GM23338 (cell line): ENCODE data around the gene PDE6H. TPM values are rescaled to one million over a fixed set of nuclear protein-coding genes. Genes with fewer than 3 reads are reported as not detected.

Experiments used
- ATAC-seq: fragments of 200-7000 bp; cut with Tn5 transposase; 3 replicates; pipeline ENCODE4 v1.9.1; 2020
- DNase-seq: peaks from one replicate; pipeline ENCODE4 v3.0.0-alpha.2; 2015; ENCODE audit warnings: low spot score
- H2AFZ ChIP-seq: fragments of 200-600 bp; sonication (generic); 2 replicates; pipeline ENCODE4 v1.8.0; 2016; ENCODE audit warnings: antibody characterized with exemption, mild to moderate bottlenecking, moderate library complexity
- H3F3A ChIP-seq: fragments of 200-600 bp; sonication (generic); replicated peaks from 2 replicates; pipeline ENCODE4 v1.8.0; 2017; ENCODE audit warnings: antibody characterized with exemption, mixed run types, low read depth
- H3K27ac ChIP-seq: fragments of 200-600 bp; sonication (generic); 2 replicates; pipeline ENCODE4 v1.6.1; 2016; ENCODE audit warnings: low read depth
- H3K27me3 ChIP-seq: fragments of 200-600 bp; sonication (generic); 2 replicates; pipeline ENCODE4 v1.8.0; 2016; ENCODE audit warnings: mild to moderate bottlenecking, mixed run types, moderate library complexity; ENCODE audit not compliant: insufficient read depth
- H3K36me3 ChIP-seq: fragments of 200-600 bp; sonication (generic); 2 replicates; pipeline ENCODE4 v1.8.0; 2016; ENCODE audit warnings: mild to moderate bottlenecking; ENCODE audit not compliant: insufficient read depth
- H3K4me1 ChIP-seq: fragments of 200-600 bp; sonication (generic); 2 replicates; pipeline ENCODE4 v1.8.0; 2016; ENCODE audit warnings: mild to moderate bottlenecking, moderate library complexity; ENCODE audit not compliant: insufficient read depth
- H3K4me2 ChIP-seq: fragments of 200-600 bp; sonication (generic); 2 replicates; pipeline ENCODE4 v1.7.1; 2017; ENCODE audit warnings: mixed run types
- H3K4me3 ChIP-seq: fragments of 200-600 bp; sonication (generic); 2 replicates; pipeline ENCODE4 v1.6.1; 2016; ENCODE audit warnings: mixed run types
- H3K79me2 ChIP-seq: fragments of 200-600 bp; sonication (generic); replicated peaks from 2 replicates; pipeline ENCODE4 v1.8.0; 2017; ENCODE audit warnings: mild to moderate bottlenecking; ENCODE audit not compliant: insufficient read depth
- H3K9me2 ChIP-seq: fragments of 200-600 bp; sonication (generic); 2 replicates; pipeline ENCODE4 v1.8.0; 2017; ENCODE audit not compliant: insufficient read depth
- H4K20me1 ChIP-seq: fragments of 200-600 bp; sonication (generic); replicated peaks from 2 replicates; pipeline ENCODE4 v1.8.0; 2017; ENCODE audit warnings: mild to moderate bottlenecking; ENCODE audit not compliant: insufficient read depth
- H3K27ac Mint-ChIP-seq: 2 replicates; pipeline ENCODE4 v1.8.0; 2020; ENCODE audit warnings: inconsistent platforms, mild to moderate bottlenecking, moderate library complexity, mixed read lengths
- H3K27me3 Mint-ChIP-seq: 3 replicates; pipeline ENCODE4 v1.8.0; 2022; ENCODE audit warnings: low read depth, mild to moderate bottlenecking, moderate library complexity, mixed read lengths, inconsistent platforms; ENCODE audit not compliant: insufficient read depth, poor library complexity
- H3K36me3 Mint-ChIP-seq: 3 replicates; pipeline ENCODE4 v1.8.0; 2021; ENCODE audit warnings: low read depth, mild to moderate bottlenecking, inconsistent platforms, moderate library complexity, mixed read lengths
- H3K4me1 Mint-ChIP-seq: 3 replicates; pipeline ENCODE4 v1.8.0; 2020; ENCODE audit warnings: mild to moderate bottlenecking, inconsistent platforms, mixed read lengths
- H3K4me3 Mint-ChIP-seq: 3 replicates; pipeline ENCODE4 v1.8.0; 2021; ENCODE audit warnings: moderate library complexity, mild to moderate bottlenecking, inconsistent platforms, mixed read lengths
- H3K9me3 Mint-ChIP-seq: 3 replicates; pipeline ENCODE4 v1.8.0; 2020; ENCODE audit warnings: moderate library complexity, mild to moderate bottlenecking, inconsistent platforms, mixed read lengths
- CREB1 ChIP-seq: fragments of 250-450 bp; sonication (Bioruptor Pico); IDR thresholded peaks from 2 replicates; pipeline ENCODE4 v1.5.0; 2020; ENCODE audit warnings: low read depth, mild to moderate bottlenecking, moderate library complexity
- EZH2 ChIP-seq: fragments of 200-600 bp; sonication (generic); IDR thresholded peaks from one replicate; pipeline ENCODE4 v1.8.0; 2017; ENCODE audit warnings: antibody characterized with exemption, mild to moderate bottlenecking, low read depth; ENCODE audit not compliant: unreplicated experiment
- EZH2phosphoT487 ChIP-seq: fragments of 200-600 bp; sonication (generic); IDR thresholded peaks from one replicate; pipeline ENCODE4 v1.8.1; 2018; ENCODE audit warnings: antibody characterized with exemption; ENCODE audit not compliant: unreplicated experiment
- JUNB ChIP-seq: IDR thresholded peaks from one replicate; pipeline ENCODE4 v1.6.1; 2016; ENCODE audit warnings: antibody characterized with exemption; ENCODE audit not compliant: unreplicated experiment
- NANOG ChIP-seq: IDR thresholded peaks from 2 replicates; pipeline ENCODE4 v1.6.1; 2016; ENCODE audit warnings: antibody characterized with exemption, borderline replicate concordance
- POLR2AphosphoS5 ChIP-seq: IDR thresholded peaks from 2 replicates; pipeline ENCODE4 v1.6.1; 2016; ENCODE audit warnings: antibody characterized with exemption, low read depth
- STAT1 ChIP-seq: IDR thresholded peaks from one replicate; pipeline ENCODE4 v1.6.1; 2016; ENCODE audit warnings: antibody characterized with exemption; ENCODE audit not compliant: unreplicated experiment
- ZNF114 ChIP-seq: fragments of 250-450 bp; sonication (Bioruptor Pico); IDR thresholded peaks from 2 replicates; pipeline ENCODE4 v1.5.0; 2020; ENCODE audit warnings: mild to moderate bottlenecking, moderate library complexity
- ZNF331 ChIP-seq: fragments of 250-450 bp; sonication (Bioruptor Pico); IDR thresholded peaks from 2 replicates; pipeline ENCODE4 v1.5.0; 2020; ENCODE audit warnings: low read depth, mild to moderate bottlenecking, moderate library complexity
- polyA plus RNA-seq: library from polyadenylated mRNA; unstranded; fragments of >200 nt; fragmentation: Nextera tagmentation; extraction: Ambion mirVana; gene quantifications from 2 replicates; pipeline ENCODE4 v1.2.1, GENCODE V29; 2016
- total RNA-seq: library from RNA; depleted of rRNA; stranded (reverse); fragments of >200 nt; shearing (Covaris generic); gene quantifications from 2 replicates; pipeline ENCODE4 v1.2.3, GENCODE V29; 2014
- TF ChIP-seq, protein P1 (sequence below): IDR thresholded peaks from one replicate; pipeline ENCODE4 v1.6.1; 2018; ENCODE audit warnings: antibody characterized with exemption; ENCODE audit not compliant: unreplicated experiment
- TF ChIP-seq, protein P2 (sequence below): IDR thresholded peaks from 2 replicates; pipeline ENCODE4 v1.6.1; 2016; ENCODE audit warnings: antibody characterized with exemption
- TF ChIP-seq, protein P3 (sequence below), 2 experiments: fragments of 200-600 bp in 1 of 2; sonication (generic) in 1 of 2; conservative IDR thresholded peaks; 2 replicates each; pipeline versions ENCODE4 v1.5.1 to v1.6.1; 2016 to 2017; ENCODE audit warnings: antibody characterized with exemption in 2 of 2, low read depth in 2 of 2, mild to moderate bottlenecking in 2 of 2, moderate library complexity in 1 of 2
- TF ChIP-seq, protein P4 (sequence below): fragments of 250-450 bp; sonication (Bioruptor Pico); IDR thresholded peaks from 2 replicates; pipeline ENCODE4 v1.5.0; 2020; ENCODE audit warnings: mild to moderate bottlenecking, moderate library complexity

The PDE6H gene
- total and polyA plus RNA-seq, 2 experiments from 2014 or later: not detected

DNA sequence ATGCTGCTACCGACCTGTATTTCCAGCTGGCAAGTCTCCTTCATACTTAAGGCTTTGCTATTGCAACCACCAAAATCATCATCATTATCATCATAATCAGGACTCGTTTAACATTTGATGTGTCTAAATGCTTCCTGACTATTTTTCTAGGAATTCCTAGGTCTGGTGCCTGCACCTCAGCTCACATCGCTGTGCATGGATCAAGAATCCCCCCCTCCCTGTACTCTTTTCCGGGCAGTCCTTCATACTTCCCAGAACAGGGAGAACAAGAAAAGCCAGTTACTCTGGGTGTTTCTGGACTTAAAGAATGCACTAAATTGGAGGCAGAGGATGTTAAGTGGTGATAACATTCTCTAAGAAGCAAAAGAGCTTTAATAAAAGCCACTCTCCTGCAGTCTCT lies 43.9 kb upstream of the PDE6H start:
- Histone ChIP-seq H3K4me2 (peak overlapping the region; percentile 28; the same call in 1 of the 2 replicates), H2AFZ (no peak overlapping the region), H3K4me1 (peaks cover 9% of the 10 kb centered on the region; the same call in 1 of the 2 replicates), H3K36me3 (no peaks in the 10 kb centered on the region), H3F3A (no peaks in the 10 kb centered on the region), H3K79me2 (no peaks in the 10 kb centered on the region), H3K27me3 (no peaks in the 10 kb centered on the region), H3K4me3 (no peak overlapping the region), H3K9me2 (no peaks in the 10 kb centered on the region), H3K27ac (no peak overlapping the region), H4K20me1 (no peaks in the 10 kb centered on the region)
- Mint-ChIP-seq H3K9me3 (no peaks in the 10 kb centered on the region), H3K4me3 (peak overlapping the region; percentile 25; the same call in 2 of the 3 replicates), H3K36me3 (no peaks in the 10 kb centered on the region), H3K27me3 (peaks cover 3% of the 10 kb centered on the region), H3K4me1 (peaks cover 18% of the 10 kb centered on the region; the same call in 2 of the 3 replicates), H3K27ac (peak overlapping the region; percentile 82)
- peak; percentile 71 for DNase-seq
- ATAC-seq: peak; percentile 74
- TF ChIP-seq NANOG (no peak), POLR2AphosphoS5 (no peak), JUNB (no peak), ZNF114 (CRISPR knock-in tag) (no peak), EZH2phosphoT487 (no peak), STAT1 (no peak), CREB1 (CRISPR knock-in tag) (no peak), EZH2 (no peak), ZNF331 (CRISPR knock-in tag) (no peak)
- TF ChIP-seq, protein P1, sequence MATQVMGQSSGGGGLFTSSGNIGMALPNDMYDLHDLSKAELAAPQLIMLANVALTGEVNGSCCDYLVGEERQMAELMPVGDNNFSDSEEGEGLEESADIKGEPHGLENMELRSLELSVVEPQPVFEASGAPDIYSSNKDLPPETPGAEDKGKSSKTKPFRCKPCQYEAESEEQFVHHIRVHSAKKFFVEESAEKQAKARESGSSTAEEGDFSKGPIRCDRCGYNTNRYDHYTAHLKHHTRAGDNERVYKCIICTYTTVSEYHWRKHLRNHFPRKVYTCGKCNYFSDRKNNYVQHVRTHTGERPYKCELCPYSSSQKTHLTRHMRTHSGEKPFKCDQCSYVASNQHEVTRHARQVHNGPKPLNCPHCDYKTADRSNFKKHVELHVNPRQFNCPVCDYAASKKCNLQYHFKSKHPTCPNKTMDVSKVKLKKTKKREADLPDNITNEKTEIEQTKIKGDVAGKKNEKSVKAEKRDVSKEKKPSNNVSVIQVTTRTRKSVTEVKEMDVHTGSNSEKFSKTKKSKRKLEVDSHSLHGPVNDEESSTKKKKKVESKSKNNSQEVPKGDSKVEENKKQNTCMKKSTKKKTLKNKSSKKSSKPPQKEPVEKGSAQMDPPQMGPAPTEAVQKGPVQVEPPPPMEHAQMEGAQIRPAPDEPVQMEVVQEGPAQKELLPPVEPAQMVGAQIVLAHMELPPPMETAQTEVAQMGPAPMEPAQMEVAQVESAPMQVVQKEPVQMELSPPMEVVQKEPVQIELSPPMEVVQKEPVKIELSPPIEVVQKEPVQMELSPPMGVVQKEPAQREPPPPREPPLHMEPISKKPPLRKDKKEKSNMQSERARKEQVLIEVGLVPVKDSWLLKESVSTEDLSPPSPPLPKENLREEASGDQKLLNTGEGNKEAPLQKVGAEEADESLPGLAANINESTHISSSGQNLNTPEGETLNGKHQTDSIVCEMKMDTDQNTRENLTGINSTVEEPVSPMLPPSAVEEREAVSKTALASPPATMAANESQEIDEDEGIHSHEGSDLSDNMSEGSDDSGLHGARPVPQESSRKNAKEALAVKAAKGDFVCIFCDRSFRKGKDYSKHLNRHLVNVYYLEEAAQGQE: no peak
- TF ChIP-seq, protein P2, sequence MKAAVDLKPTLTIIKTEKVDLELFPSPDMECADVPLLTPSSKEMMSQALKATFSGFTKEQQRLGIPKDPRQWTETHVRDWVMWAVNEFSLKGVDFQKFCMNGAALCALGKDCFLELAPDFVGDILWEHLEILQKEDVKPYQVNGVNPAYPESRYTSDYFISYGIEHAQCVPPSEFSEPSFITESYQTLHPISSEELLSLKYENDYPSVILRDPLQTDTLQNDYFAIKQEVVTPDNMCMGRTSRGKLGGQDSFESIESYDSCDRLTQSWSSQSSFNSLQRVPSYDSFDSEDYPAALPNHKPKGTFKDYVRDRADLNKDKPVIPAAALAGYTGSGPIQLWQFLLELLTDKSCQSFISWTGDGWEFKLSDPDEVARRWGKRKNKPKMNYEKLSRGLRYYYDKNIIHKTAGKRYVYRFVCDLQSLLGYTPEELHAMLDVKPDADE: no peak
- TF ChIP-seq, protein P3, sequence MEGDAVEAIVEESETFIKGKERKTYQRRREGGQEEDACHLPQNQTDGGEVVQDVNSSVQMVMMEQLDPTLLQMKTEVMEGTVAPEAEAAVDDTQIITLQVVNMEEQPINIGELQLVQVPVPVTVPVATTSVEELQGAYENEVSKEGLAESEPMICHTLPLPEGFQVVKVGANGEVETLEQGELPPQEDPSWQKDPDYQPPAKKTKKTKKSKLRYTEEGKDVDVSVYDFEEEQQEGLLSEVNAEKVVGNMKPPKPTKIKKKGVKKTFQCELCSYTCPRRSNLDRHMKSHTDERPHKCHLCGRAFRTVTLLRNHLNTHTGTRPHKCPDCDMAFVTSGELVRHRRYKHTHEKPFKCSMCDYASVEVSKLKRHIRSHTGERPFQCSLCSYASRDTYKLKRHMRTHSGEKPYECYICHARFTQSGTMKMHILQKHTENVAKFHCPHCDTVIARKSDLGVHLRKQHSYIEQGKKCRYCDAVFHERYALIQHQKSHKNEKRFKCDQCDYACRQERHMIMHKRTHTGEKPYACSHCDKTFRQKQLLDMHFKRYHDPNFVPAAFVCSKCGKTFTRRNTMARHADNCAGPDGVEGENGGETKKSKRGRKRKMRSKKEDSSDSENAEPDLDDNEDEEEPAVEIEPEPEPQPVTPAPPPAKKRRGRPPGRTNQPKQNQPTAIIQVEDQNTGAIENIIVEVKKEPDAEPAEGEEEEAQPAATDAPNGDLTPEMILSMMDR (conservative IDR thresholded peaks at IDR 0.05; ENCODE audit: low read depth in 2 of 2): no peak
- TF ChIP-seq, protein P4, sequence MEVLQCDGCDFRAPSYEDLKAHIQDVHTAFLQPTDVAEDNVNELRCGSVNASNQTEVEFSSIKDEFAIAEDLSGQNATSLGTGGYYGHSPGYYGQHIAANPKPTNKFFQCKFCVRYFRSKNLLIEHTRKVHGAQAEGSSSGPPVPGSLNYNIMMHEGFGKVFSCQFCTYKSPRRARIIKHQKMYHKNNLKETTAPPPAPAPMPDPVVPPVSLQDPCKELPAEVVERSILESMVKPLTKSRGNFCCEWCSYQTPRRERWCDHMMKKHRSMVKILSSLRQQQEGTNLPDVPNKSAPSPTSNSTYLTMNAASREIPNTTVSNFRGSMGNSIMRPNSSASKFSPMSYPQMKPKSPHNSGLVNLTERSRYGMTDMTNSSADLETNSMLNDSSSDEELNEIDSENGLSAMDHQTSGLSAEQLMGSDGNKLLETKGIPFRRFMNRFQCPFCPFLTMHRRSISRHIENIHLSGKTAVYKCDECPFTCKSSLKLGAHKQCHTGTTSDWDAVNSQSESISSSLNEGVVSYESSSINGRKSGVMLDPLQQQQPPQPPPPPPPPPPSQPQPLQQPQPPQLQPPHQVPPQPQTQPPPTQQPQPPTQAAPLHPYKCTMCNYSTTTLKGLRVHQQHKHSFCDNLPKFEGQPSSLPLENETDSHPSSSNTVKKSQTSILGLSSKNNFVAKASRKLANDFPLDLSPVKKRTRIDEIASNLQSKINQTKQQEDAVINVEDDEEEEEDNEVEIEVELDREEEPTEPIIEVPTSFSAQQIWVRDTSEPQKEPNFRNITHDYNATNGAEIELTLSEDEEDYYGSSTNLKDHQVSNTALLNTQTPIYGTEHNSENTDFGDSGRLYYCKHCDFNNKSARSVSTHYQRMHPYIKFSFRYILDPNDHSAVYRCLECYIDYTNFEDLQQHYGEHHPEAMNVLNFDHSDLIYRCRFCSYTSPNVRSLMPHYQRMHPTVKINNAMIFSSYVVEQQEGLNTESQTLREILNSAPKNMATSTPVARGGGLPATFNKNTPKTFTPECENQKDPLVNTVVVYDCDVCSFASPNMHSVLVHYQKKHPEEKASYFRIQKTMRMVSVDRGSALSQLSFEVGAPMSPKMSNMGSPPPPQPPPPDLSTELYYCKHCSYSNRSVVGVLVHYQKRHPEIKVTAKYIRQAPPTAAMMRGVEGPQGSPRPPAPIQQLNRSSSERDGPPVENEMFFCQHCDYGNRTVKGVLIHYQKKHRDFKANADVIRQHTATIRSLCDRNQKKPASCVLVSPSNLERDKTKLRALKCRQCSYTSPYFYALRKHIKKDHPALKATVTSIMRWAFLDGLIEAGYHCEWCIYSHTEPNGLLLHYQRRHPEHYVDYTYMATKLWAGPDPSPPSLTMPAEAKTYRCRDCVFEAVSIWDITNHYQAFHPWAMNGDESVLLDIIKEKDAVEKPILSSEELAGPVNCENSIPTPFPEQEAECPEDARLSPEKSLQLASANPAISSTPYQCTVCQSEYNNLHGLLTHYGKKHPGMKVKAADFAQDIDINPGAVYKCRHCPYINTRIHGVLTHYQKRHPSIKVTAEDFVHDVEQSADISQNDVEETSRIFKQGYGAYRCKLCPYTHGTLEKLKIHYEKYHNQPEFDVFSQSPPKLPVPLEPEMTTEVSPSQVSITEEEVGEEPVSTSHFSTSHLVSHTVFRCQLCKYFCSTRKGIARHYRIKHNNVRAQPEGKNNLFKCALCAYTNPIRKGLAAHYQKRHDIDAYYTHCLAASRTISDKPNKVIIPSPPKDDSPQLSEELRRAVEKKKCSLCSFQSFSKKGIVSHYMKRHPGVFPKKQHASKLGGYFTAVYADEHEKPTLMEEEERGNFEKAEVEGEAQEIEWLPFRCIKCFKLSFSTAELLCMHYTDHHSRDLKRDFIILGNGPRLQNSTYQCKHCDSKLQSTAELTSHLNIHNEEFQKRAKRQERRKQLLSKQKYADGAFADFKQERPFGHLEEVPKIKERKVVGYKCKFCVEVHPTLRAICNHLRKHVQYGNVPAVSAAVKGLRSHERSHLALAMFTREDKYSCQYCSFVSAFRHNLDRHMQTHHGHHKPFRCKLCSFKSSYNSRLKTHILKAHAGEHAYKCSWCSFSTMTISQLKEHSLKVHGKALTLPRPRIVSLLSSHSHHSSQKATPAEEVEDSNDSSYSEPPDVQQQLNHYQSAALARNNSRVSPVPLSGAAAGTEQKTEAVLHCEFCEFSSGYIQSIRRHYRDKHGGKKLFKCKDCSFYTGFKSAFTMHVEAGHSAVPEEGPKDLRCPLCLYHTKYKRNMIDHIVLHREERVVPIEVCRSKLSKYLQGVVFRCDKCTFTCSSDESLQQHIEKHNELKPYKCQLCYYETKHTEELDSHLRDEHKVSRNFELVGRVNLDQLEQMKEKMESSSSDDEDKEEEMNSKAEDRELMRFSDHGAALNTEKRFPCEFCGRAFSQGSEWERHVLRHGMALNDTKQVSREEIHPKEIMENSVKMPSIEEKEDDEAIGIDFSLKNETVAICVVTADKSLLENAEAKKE: no peak
